Common myeloid progenitor, CD34-positive (primary cell): ENCODE results near the gene RAB9A.
"Not testable (repeated sequence)": the region's sequence is repeated elsewhere in the genome, so short reads cannot be mapped to it uniquely, and the experiment has no call there.

Experiments used
- CTCF ChIA-PET: fragments of 350-600 bp; sonication (Branson Sonifier 250); formaldehyde crosslinking; loops from one replicate; lab custom pipeline; 2021; ENCODE audit warnings: antibody characterized with exemption; lab: Charles Lee
- POLR2A ChIA-PET: fragments of 350-600 bp; sonication (Branson Sonifier 250); formaldehyde crosslinking; loops from one replicate; lab custom pipeline; 2021; ENCODE audit warnings: antibody characterized with exemption; lab: Charles Lee
- DNase-seq, 3 donors: peaks; one replicate each; pipeline versions ENCODE4 v3.0.0 to v3.0.0-alpha.2; 2013
- H3K27ac ChIP-seq, 2 experiments: 1 replicate in 1 of 2; 2 replicates in 1 of 2; pipeline ENCODE4 v1.7.0; 2013; ENCODE audit warnings: inconsistent platforms in 2 of 2, low read length in 2 of 2, mild to moderate bottlenecking in 2 of 2, low read depth in 1 of 2, moderate library complexity in 1 of 2; ENCODE audit not compliant: severe bottlenecking in 2 of 2, insufficient read depth in 1 of 2, poor library complexity in 1 of 2
- H3K27me3 ChIP-seq, 5 experiments: replicated peaks in 2 of 5; 1 replicate in 3 of 5; 2 replicates in 2 of 5; pipeline versions ENCODE4 v1.6.1 to v1.7.0; 2013; ENCODE audit warnings: low read length in 4 of 5, mild to moderate bottlenecking in 2 of 5, moderate library complexity in 2 of 5, inconsistent platforms in 1 of 5; ENCODE audit not compliant: insufficient read depth in 5 of 5, control insufficient read depth in 4 of 5
- H3K36me3 ChIP-seq, 4 experiments: 1 replicate in 2 of 4; 2 replicates in 2 of 4; pipeline versions ENCODE4 v1.6.1 to v1.7.0; 2013; ENCODE audit warnings: low read length in 3 of 4, control low read depth in 1 of 4, mild to moderate bottlenecking in 1 of 4; ENCODE audit not compliant: control insufficient read depth in 4 of 4, insufficient read depth in 4 of 4
- H3K4me1 ChIP-seq, 4 experiments: 1 replicate in 3 of 4; 2 replicates in 1 of 4; pipeline versions ENCODE4 v1.6.1 to v1.7.1; 2013; ENCODE audit warnings: low read length in 3 of 4, mild to moderate bottlenecking in 3 of 4, control low read depth in 1 of 4, inconsistent platforms in 1 of 4, moderate library complexity in 1 of 4; ENCODE audit not compliant: control insufficient read depth in 4 of 4, insufficient read depth in 4 of 4; ENCODE audit errors: control extremely low read depth in 1 of 4
- H3K4me3 ChIP-seq, 7 experiments: 1 replicate in 4 of 7; 2 replicates in 3 of 7; pipeline versions ENCODE4 v1.5.1 to v1.7.0; 2013; ENCODE audit warnings: mild to moderate bottlenecking in 7 of 7, low read length in 6 of 7, moderate library complexity in 6 of 7, inconsistent platforms in 2 of 7, low read depth in 2 of 7, control low read depth in 1 of 7; ENCODE audit not compliant: insufficient read depth in 4 of 7, control insufficient read depth in 1 of 7; ENCODE audit errors: extremely low read depth in 1 of 7
- H3K9me3 ChIP-seq, 5 experiments: 1 replicate in 4 of 5; 2 replicates in 1 of 5; pipeline versions ENCODE4 v1.6.1 to v1.7.1; 2013; ENCODE audit warnings: low read length in 4 of 5, mild to moderate bottlenecking in 2 of 5, inconsistent platforms in 1 of 5, low read depth in 1 of 5, moderate library complexity in 1 of 5; ENCODE audit not compliant: control insufficient read depth in 4 of 5, insufficient read depth in 2 of 5; ENCODE audit errors: control extremely low read depth in 1 of 5
- WGBS: methylation state at CpG from one replicate; pipeline ENCODE4 v1.1.5; 2013; ENCODE audit not compliant: insufficient coverage; 5-methylcytosine and 5-hydroxymethylcytosine counted together

The RAB9A gene

GRCh38 chrX:13667919-13668318, 21.0 kb upstream of the RAB9A start:
- H3K9me3 ChIP-seq: no peaks in the 10 kb centered on the region
- H3K27ac ChIP-seq: no peak overlapping the region
- no peak overlapping the region for H3K4me3 ChIP-seq
- DNase-seq: no peak
- peaks cover 0 to 8% (median 4%) of the 10 kb centered on the region in 4 experiments for H3K36me3 ChIP-seq
- peaks cover 0 to 11% (median 0%) of the 10 kb centered on the region in 5 experiments for H3K27me3 ChIP-seq
- H3K4me1 ChIP-seq: peaks cover 0 to 9% (median 2%) of the 10 kb centered on the region in 4 experiments
- POLR2A ChIA-PET: no interaction called here
- CTCF ChIA-PET: no interaction called here

GRCh38 chrX:13669246-13669737, 19.6 kb upstream of the RAB9A start:
- Histone ChIP-seq H3K4me1 (peaks cover 0 to 9% (median 2%) of the 10 kb centered on the region in 4 experiments), H3K27ac (peak overlapping the region in 1 of 2 experiments; percentile 57), H3K36me3 (no peaks in the 10 kb centered on the region), H3K4me3 (peak overlapping the region in 2 of 7 experiments; percentile 29 to 54), H3K27me3 (peaks cover 0 to 11% (median 0%) of the 10 kb centered on the region in 5 experiments), H3K9me3 (no peaks in the 10 kb centered on the region)
- ChIA-PET POLR2A (interaction anchor here (0.8 kb wide), 1 partner anchor 19 kb away, joined by 4 read pairs; no protein-coding TSS in a partner anchor), CTCF (interaction anchor here (1.3 kb wide), 1 partner anchor 10 kb away, joined by 3 read pairs; no protein-coding TSS in a partner anchor)
- WGBS: 47% methylated on average over 5 of the region's 9 CpGs
- peak; percentile 76 to 90 (median 89) for DNase-seq

GRCh38 chrX:13669755-13670154, 19.2 kb upstream of the RAB9A start:
- H3K4me1 ChIP-seq, H3K9me3 ChIP-seq, DNase-seq, H3K4me3 ChIP-seq, H3K36me3 ChIP-seq: not testable (repeated sequence)
- WGBS: 95% methylated on average over 8 of the region's 8 CpGs
- H3K27ac ChIP-seq: peak overlapping the region in 1 of 2 experiments; percentile 57
- POLR2A ChIA-PET: interaction anchor here (0.8 kb wide), 1 partner anchor 18 kb away, joined by 4 read pairs; no protein-coding TSS in a partner anchor
- H3K27me3 ChIP-seq: peaks cover 0 to 11% (median 0%) of the 10 kb centered on the region in 5 experiments
- CTCF ChIA-PET: interaction anchor here (1.3 kb wide), 1 partner anchor 11 kb away, joined by 3 read pairs; no protein-coding TSS in a partner anchor

- DNase-seq: no peak
- ChIA-PET CTCF (no interaction called here), POLR2A (no interaction called here)
- no peaks in the 10 kb centered on the region for H3K9me3 ChIP-seq
- H3K36me3 ChIP-seq: no peaks in the 10 kb centered on the region
- peaks cover 0 to 11% (median 0%) of the 10 kb centered on the region in 5 experiments for H3K27me3 ChIP-seq
- 93% methylated on average over 5 of the region's 5 CpGs for WGBS
- no peak overlapping the region for H3K27ac ChIP-seq
- no peak overlapping the region for H3K4me3 ChIP-seq
- peaks cover 0 to 9% (median 2%) of the 10 kb centered on the region in 4 experiments for H3K4me1 ChIP-seq
Observed at GRCh38 chrX:13670197-13670596, 18.7 kb upstream of the RAB9A start.

- Histone ChIP-seq H3K36me3 (no peaks in the 10 kb centered on the region), H3K27ac (no peak overlapping the region), H3K9me3 (no peaks in the 10 kb centered on the region), H3K4me3 (no peak overlapping the region), H3K4me1 (peaks cover 0 to 4% (median 0%) of the 10 kb centered on the region in 4 experiments), H3K27me3 (no peaks in the 10 kb centered on the region)
- ChIA-PET CTCF (interaction anchor here (0.6 kb wide), 1 partner anchor 67 kb away, joined by 4 read pairs; no protein-coding TSS in a partner anchor), POLR2A (interaction anchor here (0.6 kb wide), 1 partner anchor 11 kb away, joined by 3 read pairs; no protein-coding TSS in a partner anchor)
- DNase-seq: no peak
Observed at GRCh38 chrX:13673016-13673415, 15.9 kb upstream of the RAB9A start.

GRCh38 chrX:13676885-13677284, 12.0 kb upstream of the RAB9A start:
- POLR2A ChIA-PET: no interaction called here
- CTCF ChIA-PET: interaction anchor here (1.5 kb wide), 1 partner anchor 21 kb away, joined by 6 read pairs; no protein-coding TSS in a partner anchor

GRCh38 chrX:13679700-13680099, 9.2 kb upstream of the RAB9A start:
- CTCF ChIA-PET, H3K4me1 ChIP-seq, H3K4me3 ChIP-seq, H3K27me3 ChIP-seq, POLR2A ChIA-PET, H3K36me3 ChIP-seq, H3K27ac ChIP-seq, H3K9me3 ChIP-seq, DNase-seq: not testable (repeated sequence)
- whole genome bisulfite sequencing: 93% methylated on average over 2 of the region's 4 CpGs

More at GRCh38 chrX:13676885-13677284, 12.0 kb upstream of the RAB9A start:
- Histone ChIP-seq H3K27me3 (no peaks in the 10 kb centered on the region), H3K27ac (no peak overlapping the region), H3K36me3 (no peaks in the 10 kb centered on the region), H3K9me3 (no peaks in the 10 kb centered on the region), H3K4me3 (no peak overlapping the region), H3K4me1 (no peaks in the 10 kb centered on the region)
- DNase-seq: no peak
